Measurements from ENCODE around the gene PIGC.

PIGC gene

GRCh38 chr1:172430128-172430454, 13.8 kb downstream of the PIGC start:
- DNase-seq (ENCODE audit: low read depth) = no peak

GRCh38 chr1:172429331-172430127, 14.3 kb downstream of the PIGC start:
- peak; percentile 71 for DNase-seq (ENCODE audit: low read depth)

- no peak for DNase-seq (ENCODE audit: low read depth)
Measured at GRCh38 chr1:172427191-172427590, 16.7 kb downstream of the PIGC start.

GRCh38 chr1:172425339-172425738, 18.5 kb downstream of the PIGC start:
- DNase-seq (ENCODE audit: low read depth) = no peak

GRCh38 chr1:172423336-172423735, 20.5 kb downstream of the PIGC start:
- no peak for DNase-seq (ENCODE audit: low read depth)

- no peak for DNase-seq (ENCODE audit: low read depth)
Measured at GRCh38 chr1:172421974-172422604, 21.8 kb downstream of the PIGC start.

GRCh38 chr1:172420385-172420784, 23.5 kb downstream of the PIGC start, which contains the start of gene C1orf105:
Gene C1orf105 (plus strand): TSS chr1:172420685. CDS start chr1:172420886, 201 bp downstream.
- no peak for DNase-seq (ENCODE audit: low read depth)

- DNase-seq (ENCODE audit: low read depth) = no peak
Measured at GRCh38 chr1:172417557-172417956, 26.3 kb downstream of the PIGC start.

GRCh38 chr1:172416496-172417035, 27.3 kb downstream of the PIGC start:
- no peak for DNase-seq (ENCODE audit: low read depth)

- peak; percentile 85 for DNase-seq (ENCODE audit: low read depth)
Measured at GRCh38 chr1:172414331-172414730, 29.5 kb downstream of the PIGC start.

- DNase-seq (ENCODE audit: low read depth) = no peak
Measured at GRCh38 chr1:172411791-172412338, 32.0 kb downstream of the PIGC start.

- DNase-seq (ENCODE audit: low read depth) = no peak
Measured at GRCh38 chr1:172410027-172410426, 33.8 kb downstream of the PIGC start.

- DNase-seq (ENCODE audit: low read depth) = peak; percentile 74
Measured at GRCh38 chr1:172408958-172409357, 34.9 kb downstream of the PIGC start.

- DNase-seq (ENCODE audit: low read depth) = no peak
Measured at GRCh38 chr1:172406968-172407367, 36.9 kb downstream of the PIGC start.

GRCh38 chr1:172405912-172406311, 38.0 kb downstream of the PIGC start:
- peak; percentile 47 for DNase-seq (ENCODE audit: low read depth)

- peak; percentile 54 for DNase-seq (ENCODE audit: low read depth)
Measured at GRCh38 chr1:172404121-172404520, 39.7 kb downstream of the PIGC start.

GRCh38 chr1:172402878-172403569, 40.8 kb downstream of the PIGC start:
- DNase-seq (ENCODE audit: low read depth) = no peak

GRCh38 chr1:172401892-172402291, 42.0 kb downstream of the PIGC start:
- DNase-seq (ENCODE audit: low read depth) = no peak

- no peak for DNase-seq (ENCODE audit: low read depth)
Measured at GRCh38 chr1:172401477-172401876, 42.4 kb downstream of the PIGC start.

- DNase-seq (ENCODE audit: low read depth) = no peak
Measured at GRCh38 chr1:172400722-172401105, 43.2 kb downstream of the PIGC start.

- no peak for DNase-seq (ENCODE audit: low read depth)
Measured at GRCh38 chr1:172399756-172400721, 43.8 kb downstream of the PIGC start.
